HepG2 (cell line): ENCODE measurements around the gene CUL9. TPM values are rescaled to one million over a fixed set of nuclear protein-coding genes. Genes with fewer than 3 reads are reported as not detected.

ENCODE experiments used
- AKNA ChIP-seq: sonication (generic); formaldehyde crosslinking; IDR thresholded peaks from 2 replicates; pipeline ENCODE4 v1.4.0; 2020; ENCODE audit warnings: missing genetic modification reagents, borderline replicate concordance
- ARNTL ChIP-seq: sonication (generic); formaldehyde crosslinking; IDR thresholded peaks from 2 replicates; pipeline ENCODE4 v1.4.0; 2020; ENCODE audit warnings: mild to moderate bottlenecking, missing genetic modification reagents
- BORCS8-MEF2B ChIP-seq: sonication (generic); formaldehyde crosslinking; IDR thresholded peaks from 2 replicates; pipeline ENCODE4 v1.8.0; 2022; ENCODE audit warnings: mild to moderate bottlenecking, missing genetic modification reagents
- CENPX ChIP-seq: sonication (generic); formaldehyde crosslinking; IDR thresholded peaks from 2 replicates; pipeline ENCODE4 v1.9.0; 2021; ENCODE audit warnings: mild to moderate bottlenecking, missing genetic modification reagents, moderate library complexity
- ESRRA ChIP-seq: sonication (generic); formaldehyde crosslinking; IDR thresholded peaks from 2 replicates; pipeline ENCODE4 v1.5.1; 2020; ENCODE audit warnings: mild to moderate bottlenecking, low read depth, missing genetic modification reagents
- HES4 ChIP-seq: sonication (generic); formaldehyde crosslinking; IDR thresholded peaks from 2 replicates; pipeline ENCODE4 v1.9.0; 2021; ENCODE audit warnings: mild to moderate bottlenecking, missing genetic modification reagents, borderline replicate concordance
- HNF4A ChIP-seq: sonication (generic); formaldehyde crosslinking; IDR thresholded peaks from 2 replicates; pipeline ENCODE4 v1.4.0; 2020; ENCODE audit warnings: missing genetic modification reagents
- KIAA2018 ChIP-seq: sonication (generic); formaldehyde crosslinking; IDR thresholded peaks from 2 replicates; pipeline ENCODE4 v1.5.0; 2020; ENCODE audit warnings: mild to moderate bottlenecking, missing genetic modification reagents, borderline replicate concordance
- MXD3 ChIP-seq: IDR thresholded peaks from 2 replicates; pipeline ENCODE4 v1.6.1; 2016; ENCODE audit warnings: mild to moderate bottlenecking, missing biosample characterization, missing genetic modification reagents
- PPARG ChIP-seq: conservative IDR thresholded peaks from 2 replicates; pipeline ENCODE4 v1.6.1; 2016; ENCODE audit warnings: missing biosample characterization, missing genetic modification reagents
- ZBTB3 ChIP-seq: sonication (generic); formaldehyde crosslinking; IDR thresholded peaks from 2 replicates; pipeline ENCODE4 v1.4.0; 2020; ENCODE audit warnings: low read depth, mild to moderate bottlenecking, moderate library complexity, missing genetic modification reagents, borderline replicate concordance
- ZNF124 ChIP-seq: sonication (generic); formaldehyde crosslinking; IDR thresholded peaks from 2 replicates; pipeline ENCODE4 v1.4.0; 2020; ENCODE audit warnings: missing genetic modification reagents
- ZNF225 ChIP-seq: sonication (generic); formaldehyde crosslinking; IDR thresholded peaks from 2 replicates; pipeline ENCODE4 v1.4.0; 2020; ENCODE audit warnings: mild to moderate bottlenecking, missing genetic modification reagents
- ZNF615 ChIP-seq: sonication (generic); formaldehyde crosslinking; IDR thresholded peaks from 2 replicates; pipeline ENCODE4 v1.5.0; 2020; ENCODE audit warnings: mild to moderate bottlenecking, missing genetic modification reagents, borderline replicate concordance
- ZNF7 ChIP-seq: IDR thresholded peaks from 2 replicates; pipeline ENCODE4 v1.6.1; 2016; ENCODE audit warnings: missing biosample characterization, missing genetic modification reagents
- ZSCAN12 ChIP-seq: sonication (generic); formaldehyde crosslinking; IDR thresholded peaks from 2 replicates; pipeline ENCODE4 v1.9.0; 2021; ENCODE audit warnings: mild to moderate bottlenecking, missing genetic modification reagents
- polyA plus RNA-seq, 8 experiments: library from polyadenylated mRNA; depleted of rRNA in 3 of 8; stranded (reverse) in 7 of 8; unstranded in 1 of 8; fragments of >200 nt; fragmentation: Illumina TruSeq in 4 of 8; extraction: Trizol in 4 of 8; gene quantifications; 2 replicates each; pipeline versions ENCODE4 v1.2.1 to v1.2.3, GENCODE V29; 2011 to 2016; ENCODE audit warnings: low read depth in 4 of 8, missing spikeins in 1 of 8, mixed read lengths in 1 of 8; ENCODE audit not compliant: insufficient read depth in 1 of 8
- total RNA-seq, 5 experiments: library from RNA; depleted of rRNA; stranded (reverse); fragments of >200 nt; fragmentation: Illumina TruSeq; extraction: Trizol; gene quantifications; 2 replicates each; pipeline ENCODE4 v1.2.3, GENCODE V29; 2016; ENCODE audit warnings: low read depth in 1 of 5

CUL9 gene
- total and polyA plus RNA-seq, 2 of the 13 experiments (the other 11 are each of a cell fraction or from before 2014, with no cell fraction given) = 11.4 to 13.7 TPM

GRCh38 chr6:43246301-43247113 is 64.5 kb downstream of the CUL9 start (continued):
- TF ChIP-seq AKNA (CRISPR knock-in tag) (no peak), ZSCAN12 (CRISPR knock-in tag) (no peak), ZNF225 (CRISPR knock-in tag) (0 out of 2 replicates have a peak, but pooled peaks have one; percentile 17), KIAA2018 (no peak), ARNTL (peak; percentile 77), HNF4A (CRISPR knock-in tag) (peak; percentile 24; the same call in 1 of the 2 replicates), ZNF615 (no peak), HES4 (CRISPR knock-in tag) (peak; percentile 50; the same call in 1 of the 2 replicates), CENPX (CRISPR knock-in tag) (no peak), ZBTB3 (CRISPR knock-in tag) (no peak), ZNF7 (no peak), BORCS8-MEF2B (CRISPR knock-in tag) (no peak), ZNF124 (CRISPR knock-in tag) (no peak), MXD3 (no peak), PPARG (CRISPR knock-in tag) (no peak), ESRRA (peak; percentile 37)
